ENCODE measurements around the gene ZBTB46.

GRCh38 chr20:63834491-63834880 lies 3.4 kb upstream of the ZBTB46 start:
- TF ChIP-seq ZNF639 (tag by site-specific recombination; IDR thresholded peaks at IDR 0.05), result no peak
- no peak for TF ChIP-seq ZFP37 (tag by site-specific recombination; IDR thresholded peaks at IDR 0.05)
